ENCODE measurements around the gene GJB2. TPM values are rescaled to one million over a fixed set of nuclear protein-coding genes. Genes with fewer than 3 reads are reported as not detected.

The GJB2 gene
- total and polyA plus RNA-seq, 2 experiments from 2014 or later, result 0.11 to 0.20 TPM

DNA sequence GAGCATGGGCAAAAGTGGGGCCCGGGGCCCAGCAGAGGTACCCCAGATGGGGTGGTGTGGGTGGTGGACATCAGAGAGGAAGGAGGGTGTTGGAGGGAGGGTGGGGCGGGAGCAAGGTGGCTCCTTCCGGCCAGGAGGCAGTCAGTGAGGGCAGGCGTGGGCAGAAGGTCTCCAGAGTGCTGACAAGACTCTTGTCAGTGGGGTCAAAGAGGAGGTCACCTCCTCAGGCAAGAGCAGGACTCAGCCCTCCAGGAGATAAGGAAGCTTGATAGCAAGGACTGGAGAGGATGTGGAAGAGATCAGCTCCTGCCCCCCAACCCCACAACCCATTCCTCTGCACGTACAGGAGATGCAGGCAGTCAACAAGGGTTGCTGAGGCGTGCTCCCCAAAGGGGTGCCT, 41.7 kb downstream of the GJB2 start:
- H3K4me2 ChIP-seq (ENCODE audit: unreplicated experiment), result no peak overlapping the region
- TF ChIP-seq EZH2 (IDR thresholded peaks at IDR 0.05; ENCODE audit: insufficient read depth, poor library complexity, severe bottlenecking) (no peak), EZH2phosphoT487 (IDR thresholded peaks at IDR 0.05; ENCODE audit: insufficient read depth, low read depth) (no peak)
- no peaks in the 10 kb centered on the region for H3K9me2 ChIP-seq (ENCODE audit: insufficient read depth)
- no peaks in the 10 kb centered on the region for H3K79me2 ChIP-seq (ENCODE audit: insufficient read depth)
- 33 to 58% methylated on average over 3 to 6 of the region's 6 CpGs for WGBS, 2 experiments (ENCODE audit: low coverage in 1 of 2, low lambda C conversion rate in 2 of 2, missing lambda C conversion rate in 2 of 2)
- no peaks in the 10 kb centered on the region for H3F3A ChIP-seq (ENCODE audit: insufficient read depth)
- H3K27ac ChIP-seq, result no peak overlapping the region
- no peak overlapping the region for H3K9ac ChIP-seq
- no peak overlapping the region for H2AFZ ChIP-seq
- H3K4me3 ChIP-seq, result no peak overlapping the region
- in situ Hi-C loops (cut with MboI), result no loop called here
- H3K36me3 ChIP-seq (ENCODE audit: low read depth), result no peaks in the 10 kb centered on the region
- no peaks in the 10 kb centered on the region for H3K27me3 ChIP-seq (replicated peaks; ENCODE audit: insufficient read depth)
- H4K20me1 ChIP-seq (ENCODE audit: insufficient read depth), result no peaks in the 10 kb centered on the region
- H3K4me1 ChIP-seq (ENCODE audit: insufficient read depth), result no peaks in the 10 kb centered on the region
- H3K9me3 ChIP-seq (ENCODE audit: low read depth), result no peaks in the 10 kb centered on the region
- DNase-seq, result no peak

DNA sequence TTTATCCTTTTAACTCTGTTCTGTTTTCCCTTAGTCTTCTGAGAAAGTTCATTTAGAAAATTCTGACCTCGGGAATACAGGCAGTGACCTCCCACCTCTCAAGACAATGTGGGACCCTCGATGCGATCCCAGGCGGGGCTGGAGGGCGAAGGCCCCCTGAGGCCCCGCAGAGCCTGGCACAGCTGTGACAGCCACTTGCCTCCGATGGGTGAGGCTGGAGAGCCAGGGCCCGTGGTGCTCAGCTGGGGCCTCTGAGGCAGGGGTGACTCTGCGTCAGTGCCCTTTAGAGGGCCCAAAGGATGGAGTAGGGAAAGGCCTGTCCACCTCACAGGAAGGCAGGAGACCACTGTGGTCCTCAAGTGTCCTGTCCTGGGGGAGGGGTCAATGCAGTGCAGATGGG, 42.2 kb downstream of the GJB2 start:
- Histone ChIP-seq H3K9me2 (ENCODE audit: insufficient read depth) (no peaks in the 10 kb centered on the region), H3K27ac (no peak overlapping the region), H3K27me3 (replicated peaks; ENCODE audit: insufficient read depth) (no peaks in the 10 kb centered on the region), H3K9me3 (ENCODE audit: low read depth) (no peaks in the 10 kb centered on the region), H3K4me3 (no peak overlapping the region), H3K4me2 (ENCODE audit: unreplicated experiment) (no peak overlapping the region), H3F3A (ENCODE audit: insufficient read depth) (no peaks in the 10 kb centered on the region), H3K79me2 (ENCODE audit: insufficient read depth) (no peaks in the 10 kb centered on the region), H3K9ac (no peak overlapping the region), H2AFZ (no peak overlapping the region), H3K4me1 (ENCODE audit: insufficient read depth) (no peaks in the 10 kb centered on the region), H3K36me3 (ENCODE audit: low read depth) (no peaks in the 10 kb centered on the region), H4K20me1 (ENCODE audit: insufficient read depth) (no peaks in the 10 kb centered on the region)
- DNase-seq, result no peak
- in situ Hi-C loops (cut with MboI), result no loop called here
- TF ChIP-seq EZH2 (IDR thresholded peaks at IDR 0.05; ENCODE audit: insufficient read depth, poor library complexity, severe bottlenecking) (no peak), EZH2phosphoT487 (IDR thresholded peaks at IDR 0.05; ENCODE audit: insufficient read depth, low read depth) (no peak)
- WGBS, 2 experiments (ENCODE audit: low coverage in 1 of 2, low lambda C conversion rate in 2 of 2, missing lambda C conversion rate in 2 of 2), result 53 to 58% methylated on average over 9 of the region's 9 CpGs

DNA sequence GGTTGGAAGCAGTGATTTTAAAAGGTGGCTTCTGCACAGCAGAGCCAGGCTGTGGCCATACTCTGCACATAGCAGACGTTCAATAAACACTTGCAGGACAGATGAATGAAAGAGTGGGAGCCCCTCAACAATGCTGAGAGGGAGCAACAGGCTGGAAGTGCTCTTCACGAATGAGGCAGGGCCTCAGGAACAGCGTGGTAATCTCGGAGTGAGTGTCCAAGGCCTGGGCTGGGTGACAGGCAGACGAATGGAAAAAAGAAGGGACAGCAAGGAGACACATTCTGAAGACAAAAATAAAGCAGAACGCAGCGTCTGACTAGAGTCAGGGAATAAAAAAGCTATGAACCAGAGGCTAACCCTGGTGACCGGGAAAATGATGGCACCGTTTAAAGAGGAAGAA, 43.0 kb downstream of the GJB2 start:
- Histone ChIP-seq H3K36me3 (ENCODE audit: low read depth) (no peaks in the 10 kb centered on the region), H3K9ac (no peak overlapping the region), H4K20me1 (ENCODE audit: insufficient read depth) (no peaks in the 10 kb centered on the region), H3K27ac (no peak overlapping the region), H3K79me2 (ENCODE audit: insufficient read depth) (no peaks in the 10 kb centered on the region), H3F3A (ENCODE audit: insufficient read depth) (no peaks in the 10 kb centered on the region), H3K9me2 (ENCODE audit: insufficient read depth) (no peaks in the 10 kb centered on the region), H3K27me3 (replicated peaks; ENCODE audit: insufficient read depth) (no peaks in the 10 kb centered on the region), H2AFZ (no peak overlapping the region), H3K4me2 (ENCODE audit: unreplicated experiment) (no peak overlapping the region), H3K4me1 (ENCODE audit: insufficient read depth) (no peaks in the 10 kb centered on the region), H3K9me3 (ENCODE audit: low read depth) (no peaks in the 10 kb centered on the region), H3K4me3 (no peak overlapping the region)
- WGBS, 2 experiments (ENCODE audit: low coverage in 1 of 2, low lambda C conversion rate in 2 of 2, missing lambda C conversion rate in 2 of 2), result 68 to 73% methylated on average over 9 of the region's 9 CpGs
- TF ChIP-seq EZH2phosphoT487 (IDR thresholded peaks at IDR 0.05; ENCODE audit: insufficient read depth, low read depth) (no peak), EZH2 (IDR thresholded peaks at IDR 0.05; ENCODE audit: insufficient read depth, poor library complexity, severe bottlenecking) (no peak)
- DNase-seq, result no peak
- in situ Hi-C loops (cut with MboI), result no loop called here

DNA sequence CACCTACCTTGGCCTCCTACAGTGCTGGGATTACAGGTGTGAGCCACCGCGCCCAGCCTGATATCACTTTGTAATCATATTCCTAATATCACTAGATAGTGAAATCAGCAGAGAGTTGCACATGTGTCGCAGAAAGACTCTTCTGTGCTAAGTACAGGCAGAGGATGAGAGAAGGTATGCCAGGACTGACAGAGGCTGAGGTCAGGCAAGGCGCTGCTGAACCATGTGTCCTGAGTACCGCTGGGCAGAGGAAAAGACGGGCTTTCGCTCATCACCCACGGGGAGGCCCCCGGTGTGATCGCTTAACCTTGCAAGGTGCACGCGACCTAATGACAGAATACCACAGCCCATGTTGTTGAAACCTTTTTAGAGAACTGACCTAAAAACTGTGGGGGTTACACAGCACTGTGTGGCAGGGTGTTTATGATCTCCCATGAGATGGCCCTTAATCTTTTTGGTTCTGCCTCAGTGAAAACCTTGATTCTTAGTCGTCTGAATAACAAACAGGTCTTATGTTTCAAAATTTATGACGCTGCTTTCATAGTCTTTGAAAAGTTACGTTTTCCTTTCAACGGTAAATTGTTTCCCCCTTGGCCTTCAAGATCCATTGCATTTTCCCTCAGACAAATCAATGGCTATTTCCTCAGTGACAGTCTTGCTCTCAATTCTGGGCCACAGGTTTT, 44.1 kb downstream of the GJB2 start:
- in situ Hi-C loops (cut with MboI), result no loop called here
- H3K4me2 ChIP-seq (ENCODE audit: unreplicated experiment), result no peak overlapping the region
- no peaks in the 10 kb centered on the region for H3K36me3 ChIP-seq (ENCODE audit: low read depth)
- WGBS, 2 experiments (ENCODE audit: low coverage in 1 of 2, low lambda C conversion rate in 2 of 2, missing lambda C conversion rate in 2 of 2), result 87 to 88% methylated on average over 14 to 16 of the region's 16 CpGs
- no peak overlapping the region for H2AFZ ChIP-seq
- H3K79me2 ChIP-seq (ENCODE audit: insufficient read depth), result no peaks in the 10 kb centered on the region
- no peaks in the 10 kb centered on the region for H4K20me1 ChIP-seq (ENCODE audit: insufficient read depth)
- no peak overlapping the region for H3K27ac ChIP-seq
- no peak overlapping the region for H3K9ac ChIP-seq
- H3K4me3 ChIP-seq, result no peak overlapping the region
- no peaks in the 10 kb centered on the region for H3K27me3 ChIP-seq (replicated peaks; ENCODE audit: insufficient read depth)
- no peak for DNase-seq
- no peaks in the 10 kb centered on the region for H3F3A ChIP-seq (ENCODE audit: insufficient read depth)
- TF ChIP-seq EZH2 (IDR thresholded peaks at IDR 0.05; ENCODE audit: insufficient read depth, poor library complexity, severe bottlenecking) (no peak), EZH2phosphoT487 (IDR thresholded peaks at IDR 0.05; ENCODE audit: insufficient read depth, low read depth) (no peak)
- H3K9me2 ChIP-seq (ENCODE audit: insufficient read depth), result no peaks in the 10 kb centered on the region
- no peaks in the 10 kb centered on the region for H3K4me1 ChIP-seq (ENCODE audit: insufficient read depth)
- no peaks in the 10 kb centered on the region for H3K9me3 ChIP-seq (ENCODE audit: low read depth)

Data from GM23248 (cell line).